WTC11 (cell line): ENCODE results near the gene ZFYVE28. TPM values are rescaled to one million over a fixed set of nuclear protein-coding genes. Genes with fewer than 3 reads are reported as not detected.
A peak's percentile ranks its signal among the peaks of the same experiment; 100 is the strongest.

Source experiments
- E2F1 ChIP-seq: sonication (generic); formaldehyde crosslinking; IDR thresholded peaks from 2 replicates; pipeline ENCODE4 v1.8.0; 2022; ENCODE audit warnings: mild to moderate bottlenecking, missing genetic modification reagents
- ELF4 ChIP-seq: sonication (generic); formaldehyde crosslinking; IDR thresholded peaks from 2 replicates; pipeline ENCODE4 v1.8.1; 2022; ENCODE audit warnings: low read depth, mild to moderate bottlenecking, moderate library complexity, missing genetic modification reagents
- FOXK1 ChIP-seq: sonication (generic); formaldehyde crosslinking; IDR thresholded peaks from 2 replicates; pipeline ENCODE4 v1.8.0; 2022; ENCODE audit warnings: mild to moderate bottlenecking, moderate library complexity, missing genetic modification reagents
- FOXP1 ChIP-seq: sonication (generic); formaldehyde crosslinking; IDR thresholded peaks from 2 replicates; pipeline ENCODE4 v1.8.0; 2022; ENCODE audit warnings: missing genetic modification reagents, mild to moderate bottlenecking, moderate library complexity, borderline replicate concordance
- GRHL2 ChIP-seq: fragments of 250-450 bp; sonication (Bioruptor Pico); IDR thresholded peaks from 2 replicates; pipeline ENCODE4 v1.8.0; 2022; ENCODE audit warnings: mild to moderate bottlenecking, moderate library complexity; ENCODE audit not compliant: insufficient replicate concordance, severe bottlenecking
- HMGXB4 ChIP-seq: sonication (generic); formaldehyde crosslinking; IDR thresholded peaks from 2 replicates; pipeline ENCODE4 v1.8.1; 2023; ENCODE audit warnings: mild to moderate bottlenecking, moderate library complexity, missing genetic modification reagents
- IRF1 ChIP-seq: sonication (generic); formaldehyde crosslinking; IDR thresholded peaks from 2 replicates; pipeline ENCODE4 v1.8.0; 2023; ENCODE audit warnings: missing genetic modification reagents
- KAT7 ChIP-seq: sonication (generic); formaldehyde crosslinking; IDR thresholded peaks from 2 replicates; pipeline ENCODE4 v1.8.1; 2023; ENCODE audit warnings: missing genetic modification reagents, mild to moderate bottlenecking, borderline replicate concordance
- MAX ChIP-seq: sonication (generic); formaldehyde crosslinking; IDR thresholded peaks from 2 replicates; pipeline ENCODE4 v1.8.0; 2022; ENCODE audit warnings: mild to moderate bottlenecking, missing genetic modification reagents
- MYBL2 ChIP-seq: sonication (generic); formaldehyde crosslinking; IDR thresholded peaks from 2 replicates; pipeline ENCODE4 v1.8.1; 2023; ENCODE audit warnings: mild to moderate bottlenecking, moderate library complexity, missing genetic modification reagents
- NR3C1 ChIP-seq: sonication (generic); formaldehyde crosslinking; conservative IDR thresholded peaks from 2 replicates; pipeline ENCODE4 v1.8.1; 2023; ENCODE audit warnings: low read depth, mild to moderate bottlenecking, missing genetic modification reagents
- OVOL2 ChIP-seq: fragments of 250-450 bp; sonication (Bioruptor Pico); IDR thresholded peaks from 2 replicates; pipeline ENCODE4 v1.9.0; 2021; ENCODE audit warnings: mild to moderate bottlenecking, borderline replicate concordance
- TEAD1 ChIP-seq: sonication (generic); formaldehyde crosslinking; IDR thresholded peaks from 2 replicates; pipeline ENCODE4 v1.8.0; 2022; ENCODE audit warnings: mild to moderate bottlenecking, missing genetic modification reagents
- TEAD4 ChIP-seq: sonication (generic); formaldehyde crosslinking; IDR thresholded peaks from 2 replicates; pipeline ENCODE4 v1.8.0; 2022; ENCODE audit warnings: mild to moderate bottlenecking, missing genetic modification reagents
- USF1 ChIP-seq: sonication (generic); formaldehyde crosslinking; IDR thresholded peaks from 2 replicates; pipeline ENCODE4 v1.8.0; 2022; ENCODE audit warnings: mild to moderate bottlenecking, missing genetic modification reagents
- ZBTB43 ChIP-seq: sonication (generic); formaldehyde crosslinking; IDR thresholded peaks from 2 replicates; pipeline ENCODE4 v1.8.1; 2023; ENCODE audit warnings: mild to moderate bottlenecking, missing genetic modification reagents
- ZNF121 ChIP-seq: sonication (generic); formaldehyde crosslinking; IDR thresholded peaks from 2 replicates; pipeline ENCODE4 v1.8.0; 2023; ENCODE audit warnings: missing genetic modification reagents
- ZNF232 ChIP-seq: sonication (generic); formaldehyde crosslinking; IDR thresholded peaks from 2 replicates; pipeline ENCODE4 v1.8.0; 2022; ENCODE audit warnings: mild to moderate bottlenecking, missing genetic modification reagents
- ZNF281 ChIP-seq: sonication (generic); formaldehyde crosslinking; IDR thresholded peaks from 2 replicates; pipeline ENCODE4 v1.8.0; 2023; ENCODE audit warnings: mild to moderate bottlenecking, missing genetic modification reagents
- ZNF512 ChIP-seq: sonication (generic); formaldehyde crosslinking; IDR thresholded peaks from 2 replicates; pipeline ENCODE4 v1.8.1; 2022; ENCODE audit warnings: missing genetic modification reagents, borderline replicate concordance
- ZSCAN18 ChIP-seq: fragments of 250-450 bp; sonication (Bioruptor Pico); IDR thresholded peaks from 2 replicates; pipeline ENCODE4 v2.1.2; 2022; ENCODE audit warnings: mild to moderate bottlenecking, moderate library complexity
- total RNA-seq: library from RNA; stranded (reverse); gene quantifications from 3 replicates; pipeline ENCODE4 v1.2.3, GENCODE V29; 2021

Gene ZFYVE28
- total RNA-seq, 1 experiment from 2014 or later, result 7.8 TPM

- TF ChIP-seq HMGXB4 (CRISPR knock-in tag) (peak; percentile 37; the same call in 1 of the 2 replicates), GRHL2 (CRISPR knock-in tag) (no peak), FOXK1 (CRISPR knock-in tag) (0 out of 2 replicates have a peak, but pooled peaks have one; percentile 25), MAX (CRISPR knock-in tag) (peak; percentile 84), TEAD1 (no peak), ELF4 (CRISPR knock-in tag) (no peak), ZNF121 (CRISPR knock-in tag) (no peak), USF1 (CRISPR knock-in tag) (no peak), ZNF281 (CRISPR knock-in tag) (no peak), OVOL2 (CRISPR knock-in tag) (no peak), NR3C1 (CRISPR knock-in tag) (no peak), FOXP1 (CRISPR knock-in tag) (peak; percentile 40; the same call in 1 of the 2 replicates), MYBL2 (CRISPR knock-in tag) (0 out of 2 replicates have a peak, but pooled peaks have one; percentile 29), ZNF232 (no peak), ZBTB43 (CRISPR knock-in tag) (no peak), ZSCAN18 (no peak), TEAD4 (no peak), KAT7 (CRISPR knock-in tag) (no peak), IRF1 (CRISPR knock-in tag) (no peak), ZNF512 (no peak), E2F1 (CRISPR knock-in tag) (no peak)
Observed at GRCh38 chr4:2412885-2413716, 5.3 kb downstream of the ZFYVE28 start (continued).
